ENCODE measurements around the gene CARM1. TPM values are rescaled to one million over a fixed set of nuclear protein-coding genes. Genes with fewer than 3 reads are reported as not detected.
A peak's percentile ranks its signal among the peaks of the same experiment; 100 is the strongest.

Gene CARM1
- total and polyA plus RNA-seq, 2 of the 13 experiments (the other 11 are each of a cell fraction or from before 2014, with no cell fraction given) = 27.6 to 55.8 TPM

GRCh38 chr19:10870955-10871603 is at the start of gene CARM1 (continued):
- TF ChIP-seq RELA (CRISPR knock-in tag; IDR thresholded peaks at IDR 0.05) = no peak
- no peak for TF ChIP-seq HMG20B (CRISPR knock-in tag; conservative IDR thresholded peaks at IDR 0.05)
- TF ChIP-seq KDM5A (IDR thresholded peaks at IDR 0.05; ENCODE audit: borderline replicate concordance, low read length) = no peak
- TF ChIP-seq ZNF605 (CRISPR knock-in tag; IDR thresholded peaks at IDR 0.05) = no peak
- no peak for TF ChIP-seq SIN3A (IDR thresholded peaks at IDR 0.05; ENCODE audit: borderline replicate concordance, low read depth, low read length)
- TF ChIP-seq ZBTB2 (CRISPR knock-in tag; IDR thresholded peaks at IDR 0.05; ENCODE audit: low read depth) = peak; percentile 91
- TF ChIP-seq ZNF24 (IDR thresholded peaks at IDR 0.05) = no peak
- no peak for TF ChIP-seq GRHL1 (CRISPR knock-in tag; conservative IDR thresholded peaks at IDR 0.05)
- no peak for TF ChIP-seq ATF7 (IDR thresholded peaks at IDR 0.05)
- no peak for TF ChIP-seq ATF7 (CRISPR knock-in tag; IDR thresholded peaks at IDR 0.05)
- TF ChIP-seq SSRP1 (CRISPR knock-in tag; IDR thresholded peaks at IDR 0.05) = no peak
- no peak for TF ChIP-seq RBM39 (IDR thresholded peaks at IDR 0.05; ENCODE audit: low read depth, low read length, poor library complexity, severe bottlenecking)
- TF ChIP-seq IKZF5 (CRISPR knock-in tag; IDR thresholded peaks at IDR 0.05) = peak; percentile 17; the same call in 1 of the 2 replicates
- TF ChIP-seq IRF1 (CRISPR knock-in tag; IDR thresholded peaks at IDR 0.05; ENCODE audit: low read depth) = no peak
- TF ChIP-seq CENPT (CRISPR knock-in tag; IDR thresholded peaks at IDR 0.05; ENCODE audit: low read depth) = no peak
- TF ChIP-seq HOXD1 (CRISPR knock-in tag; IDR thresholded peaks at IDR 0.05) = no peak
- TF ChIP-seq KLF16 (CRISPR knock-in tag; IDR thresholded peaks at IDR 0.05) = no peak
- no peak for TF ChIP-seq ZBTB14 (CRISPR knock-in tag; IDR thresholded peaks at IDR 0.05)
- no peak for TF ChIP-seq EP300 (IDR thresholded peaks at IDR 0.05; ENCODE audit: low read depth in 2 of 2, low read length in 2 of 2)
- TF ChIP-seq EP300 (CRISPR knock-in tag; IDR thresholded peaks at IDR 0.05; ENCODE audit: borderline replicate concordance) = no peak
- no peak for TF ChIP-seq ZNF451 (CRISPR knock-in tag; IDR thresholded peaks at IDR 0.05)
- no peak for TF ChIP-seq U2AF2 (IDR thresholded peaks at IDR 0.05; ENCODE audit: low read depth, low read length)
- TF ChIP-seq DR1 (CRISPR knock-in tag; IDR thresholded peaks at IDR 0.05) = peak; percentile 25; the same call in 1 of the 2 replicates
- no peak for TF ChIP-seq KDM3A (CRISPR knock-in tag; IDR thresholded peaks at IDR 0.05; ENCODE audit: low read depth)
- TF ChIP-seq MED8 (CRISPR knock-in tag; IDR thresholded peaks at IDR 0.05; ENCODE audit: insufficient replicate concordance) = no peak
- no peak for TF ChIP-seq ZMYM2 (CRISPR knock-in tag; IDR thresholded peaks at IDR 0.05)
